ENCODE data around the gene STX11.
A peak's percentile ranks its signal among the peaks of the same experiment; 100 is the strongest.

Gene STX11

GRCh38 chr6:144149894-144150709 lies at the start of gene STX11:
Gene STX11, plus strand, starts transcription at chr6:144150517. Its CDS starts 36,111 bp downstream, at chr6:144186628.
- Histone ChIP-seq H3K9me3 (ENCODE audit: severe bottlenecking) (no peaks in the 10 kb centered on the region), H3K36me3 (no peaks in the 10 kb centered on the region), H3K27me3 (ENCODE audit: insufficient read depth, low read depth, severe bottlenecking) (peaks cover 13% of the 10 kb centered on the region), H3K27ac (no peak within 1 kb of the TSS), H3K4me3 (ENCODE audit: low read depth, low read length) (peak within 1 kb of the TSS; percentile 51)
- TF ChIP-seq CTCF (IDR thresholded peaks at IDR 0.05; ENCODE audit: low read depth, low read length), result peak; percentile 7; the same call in 1 of the 2 replicates
- peak; percentile 51 for DNase-seq

GRCh38 chr6:144103026-144103563 lies 47.2 kb upstream of the STX11 start:
- no peaks in the 10 kb centered on the region for H3K9me3 ChIP-seq (ENCODE audit: severe bottlenecking)
- no peaks in the 10 kb centered on the region for H3K36me3 ChIP-seq
- no peak for TF ChIP-seq CTCF (IDR thresholded peaks at IDR 0.05; ENCODE audit: low read depth, low read length)
- no peak overlapping the region for H3K4me3 ChIP-seq (ENCODE audit: low read depth, low read length)
- H3K27me3 ChIP-seq (ENCODE audit: insufficient read depth, low read depth, severe bottlenecking), result no peaks in the 10 kb centered on the region
- no peak overlapping the region for H3K27ac ChIP-seq
- no peak for DNase-seq

GRCh38 chr6:144104488-144104887 lies 45.8 kb upstream of the STX11 start:
- H3K9me3 ChIP-seq (ENCODE audit: severe bottlenecking), result no peaks in the 10 kb centered on the region
- no peak overlapping the region for H3K4me3 ChIP-seq (ENCODE audit: low read depth, low read length)
- TF ChIP-seq CTCF (IDR thresholded peaks at IDR 0.05; ENCODE audit: low read depth, low read length), result no peak
- DNase-seq, result no peak
- no peak overlapping the region for H3K27ac ChIP-seq
- no peaks in the 10 kb centered on the region for H3K27me3 ChIP-seq (ENCODE audit: insufficient read depth, low read depth, severe bottlenecking)
- H3K36me3 ChIP-seq, result no peaks in the 10 kb centered on the region

GRCh38 chr6:144104898-144105487 lies 45.3 kb upstream of the STX11 start:
- H3K9me3 ChIP-seq (ENCODE audit: severe bottlenecking), result no peaks in the 10 kb centered on the region
- TF ChIP-seq CTCF (IDR thresholded peaks at IDR 0.05; ENCODE audit: low read depth, low read length), result peak; percentile 30
- no peak overlapping the region for H3K27ac ChIP-seq
- H3K27me3 ChIP-seq (ENCODE audit: insufficient read depth, low read depth, severe bottlenecking), result no peaks in the 10 kb centered on the region
- DNase-seq, result peak; percentile 17
- no peaks in the 10 kb centered on the region for H3K36me3 ChIP-seq
- no peak overlapping the region for H3K4me3 ChIP-seq (ENCODE audit: low read depth, low read length)

- no peak overlapping the region for H3K27ac ChIP-seq
- no peaks in the 10 kb centered on the region for H3K36me3 ChIP-seq
- DNase-seq, result no peak
- TF ChIP-seq CTCF (IDR thresholded peaks at IDR 0.05; ENCODE audit: low read depth, low read length), result no peak
- H3K9me3 ChIP-seq (ENCODE audit: severe bottlenecking), result no peaks in the 10 kb centered on the region
- H3K4me3 ChIP-seq (ENCODE audit: low read depth, low read length), result no peak overlapping the region
- H3K27me3 ChIP-seq (ENCODE audit: insufficient read depth, low read depth, severe bottlenecking), result no peaks in the 10 kb centered on the region
Observed at GRCh38 chr6:144106206-144106605, 44.1 kb upstream of the STX11 start.
